Measurements from ENCODE around the gene PLSCR2. TPM values are rescaled to one million over a fixed set of nuclear protein-coding genes. Genes with fewer than 3 reads are reported as not detected.

Gene PLSCR2
- total and polyA plus RNA-seq, 2 of the 8 experiments (the other 6 are each of a cell fraction or from before 2014, with no cell fraction given) = not detected

DNA sequence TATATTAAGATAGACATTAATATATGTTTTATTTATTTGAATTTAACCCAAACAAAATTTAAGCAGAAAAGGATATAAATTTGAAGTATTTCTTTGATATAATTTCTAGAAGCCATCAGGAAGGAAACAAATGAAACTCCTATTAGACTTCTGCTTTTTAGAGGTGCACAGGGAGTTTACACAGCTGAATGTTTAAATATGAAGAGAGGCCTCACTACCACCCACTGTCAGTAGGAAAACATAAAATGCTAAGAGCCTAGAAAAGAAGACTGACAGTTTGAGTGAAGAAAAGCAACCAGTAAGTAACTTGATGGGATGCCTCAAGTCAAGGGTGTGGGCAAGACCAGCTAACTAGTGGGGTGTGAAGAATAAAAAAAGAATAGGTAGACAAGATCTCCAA lies 19.7 kb downstream of the PLSCR2 start:
- Histone ChIP-seq H3K79me1 (ENCODE audit: low read depth, low read length) (no peaks in the 10 kb centered on the region), H3K23me2 (ENCODE audit: low read depth, low read length) (no peaks in the 10 kb centered on the region), H3K79me2 (ENCODE audit: control insufficient read depth in 1 of 2, insufficient read depth in 2 of 2, low read length in 2 of 2) (no peaks in the 10 kb centered on the region), H3K9ac (replicated peaks in 1 of 4; ENCODE audit: extremely low read depth in 1 of 4, low read depth in 3 of 4, low read length in 3 of 4) (no peak overlapping the region), H3K23ac (ENCODE audit: insufficient read length) (no peak overlapping the region), H3K27me3 (replicated peaks in 1 of 4; ENCODE audit: control insufficient read depth in 3 of 4, extremely low read depth in 1 of 4, insufficient read depth in 3 of 4, low read length in 3 of 4) (no peaks in the 10 kb centered on the region), H2AFZ (ENCODE audit: low read length) (no peak overlapping the region), H2BK20ac (ENCODE audit: low read length) (no peak overlapping the region), H3K36me3 (ENCODE audit: control insufficient read depth in 2 of 4, insufficient read depth in 4 of 4, low read length in 3 of 4) (no peaks in the 10 kb centered on the region), H3K4me2 (ENCODE audit: insufficient read depth in 1 of 2, low read depth in 2 of 2, low read length in 2 of 2) (no peak overlapping the region), H4K8ac (ENCODE audit: extremely low read depth, insufficient read depth, low read length) (no peak overlapping the region), H3K56ac (replicated peaks; ENCODE audit: insufficient read length, low read depth, low read length) (no peak overlapping the region), H2BK15ac (ENCODE audit: low read length) (no peak overlapping the region), H3K4me1 (replicated peaks in 1 of 4; ENCODE audit: control insufficient read depth in 3 of 4, insufficient read depth in 4 of 4, low read length in 3 of 4) (no peaks in the 10 kb centered on the region), H3K4ac (replicated peaks; ENCODE audit: insufficient read length, low read depth, low read length) (no peak overlapping the region), H3K4me3 (ENCODE audit: extremely low read depth in 1 of 4, insufficient read depth in 2 of 4, low read depth in 3 of 4, low read length in 4 of 4) (no peak overlapping the region), H3K9me3 (ENCODE audit: insufficient read depth in 2 of 2, low read depth in 1 of 2, low read length in 1 of 2) (no peaks in the 10 kb centered on the region), H3K18ac (ENCODE audit: extremely low read depth, low read length) (no peak overlapping the region), H4K5ac (ENCODE audit: insufficient read length, low read depth, low read length) (no peak overlapping the region), H4K91ac (replicated peaks; ENCODE audit: insufficient read length, low read length) (no peak overlapping the region), H2BK12ac (ENCODE audit: low read depth, low read length) (no peak overlapping the region), H3K14ac (ENCODE audit: insufficient read length) (no peak overlapping the region), H3K27ac (ENCODE audit: low read depth, low read length) (no peak overlapping the region), H4K20me1 (replicated peaks in 1 of 2; ENCODE audit: control insufficient read depth in 1 of 2, insufficient read depth in 2 of 2, low read length in 2 of 2) (no peaks in the 10 kb centered on the region), H2AK5ac (ENCODE audit: low read depth, low read length) (no peak overlapping the region), H2BK120ac (replicated peaks; ENCODE audit: low read depth, low read length) (no peak overlapping the region), H2BK5ac (ENCODE audit: low read depth, low read length) (no peak overlapping the region)
- POLR2A ChIA-PET (ENCODE audit: partially characterized antibody) = no interaction called here
- FAIRE-seq (no peak), DNase-seq (ENCODE audit: low read depth in 1 of 2, low spot score in 2 of 2) (no peak)
- no peak for TF ChIP-seq HDAC2 (IDR thresholded peaks at IDR 0.05; ENCODE audit: borderline replicate concordance in 1 of 2, low read depth in 2 of 2, low read length in 2 of 2)
- TF ChIP-seq CHD1 (IDR thresholded peaks at IDR 0.05; ENCODE audit: low read depth, low read length) = no peak
- no peak for TF ChIP-seq EP300 (IDR thresholded peaks at IDR 0.05; ENCODE audit: borderline replicate concordance in 1 of 2, low read depth in 2 of 2, low read length in 2 of 2)
- CTCF ChIA-PET (ENCODE audit: partially characterized antibody) = interaction anchor here (0.6 kb wide), 1 partner anchor 1788 kb away, joined by 3 read pairs; no protein-coding TSS in a partner anchor
